A673 (cell line): ENCODE measurements around the gene ABCC11. TPM values are rescaled to one million over a fixed set of nuclear protein-coding genes. Genes with fewer than 3 reads are reported as not detected.

Experiments used
- BruUV-seq: library from RNA; stranded (reverse); fragments of 400-500 nt; replicated peaks from 2 replicates; lab custom pipeline; 2021; lab: Mats Ljungman, UMichigan
- CTCF ChIA-PET: fragments of 300-600 bp; sonication (Branson Sonifier 250); formaldehyde crosslinking; loops from one replicate; lab custom pipeline; 2022; ENCODE audit warnings: antibody characterized with exemption; lab: Charles Lee
- POLR2A ChIA-PET: fragments of 300-600 bp; sonication (Branson Sonifier 250); formaldehyde crosslinking; loops from one replicate; lab custom pipeline; 2022; ENCODE audit warnings: antibody characterized with exemption; ENCODE audit not compliant: low non-redundant PET; lab: Charles Lee
- DNase-seq: peaks from one replicate; pipeline ENCODE4 v3.0.0-alpha.2; 2015; ENCODE audit warnings: low spot score
- H3K27ac ChIP-seq: fragments of 200-600 bp; sonication (generic); 2 replicates; pipeline ENCODE4 v1.5.1; 2016; ENCODE audit warnings: mixed run types, low read depth, mild to moderate bottlenecking, mixed read lengths, antibody characterized with exemption, low read length; ENCODE audit not compliant: poor library complexity, severe bottlenecking
- H3K27me3 ChIP-seq: fragments of 200-600 bp; sonication (generic); replicated peaks from 2 replicates; pipeline ENCODE4 v1.6.1; 2017; ENCODE audit warnings: mixed run types, low read depth, mild to moderate bottlenecking, mixed read lengths, antibody characterized with exemption, low read length; ENCODE audit not compliant: insufficient read depth, poor library complexity
- H3K36me3 ChIP-seq: fragments of 200-600 bp; sonication (generic); 2 replicates; pipeline ENCODE4 v1.6.1; 2016; ENCODE audit warnings: mixed run types, mild to moderate bottlenecking, mixed read lengths, antibody characterized with exemption, low read length; ENCODE audit not compliant: insufficient read depth, poor library complexity, severe bottlenecking
- H3K4me1 ChIP-seq: fragments of 200-600 bp; sonication (generic); 2 replicates; pipeline ENCODE4 v1.6.1; 2017; ENCODE audit warnings: mixed run types, mild to moderate bottlenecking, mixed read lengths, antibody characterized with exemption, low read length; ENCODE audit not compliant: insufficient read depth, poor library complexity, severe bottlenecking
- H3K4me3 ChIP-seq: fragments of 200-600 bp; sonication (generic); 2 replicates; pipeline ENCODE4 v1.5.1; 2016; ENCODE audit warnings: low read depth, mixed run types, mild to moderate bottlenecking, mixed read lengths, low read length; ENCODE audit not compliant: poor library complexity, severe bottlenecking
- H3K9me3 ChIP-seq: fragments of 200-600 bp; sonication (generic); 2 replicates; pipeline ENCODE4 v1.6.1; 2016; ENCODE audit warnings: mixed run types, low read depth, mild to moderate bottlenecking, mixed read lengths, antibody characterized with exemption, low read length; ENCODE audit not compliant: poor library complexity, severe bottlenecking
- EZH2 ChIP-seq: fragments of 200-600 bp; sonication (generic); IDR thresholded peaks from 2 replicates; pipeline ENCODE4 v1.6.1; 2017; ENCODE audit warnings: borderline replicate concordance, low read depth, mild to moderate bottlenecking, mixed read lengths, antibody characterized with exemption, low read length; ENCODE audit not compliant: poor library complexity, severe bottlenecking
- intact Hi-C: fragments of 100-400 bp; cut with micrococcal nuclease; formaldehyde crosslinking; loops from one replicate; pipeline ENCODE4 v1.10.0; 2022; ENCODE audit not compliant: unreplicated experiment
- total RNA-seq: library from RNA; stranded (reverse); gene quantifications from 2 replicates; pipeline ENCODE4 v1.2.3, GENCODE V29; 2021
- TF ChIP-seq, protein P1 (sequence below): fragments of 300-800, 200-600 bp; sonication (generic); conservative IDR thresholded peaks from 2 replicates; pipeline ENCODE4 v1.5.1; 2017; ENCODE audit warnings: low read depth, mild to moderate bottlenecking, antibody characterized with exemption, low read length, moderate library complexity, mixed read lengths

Gene ABCC11
- total RNA-seq, 1 experiment from 2014 or later, result not detected

DNA sequence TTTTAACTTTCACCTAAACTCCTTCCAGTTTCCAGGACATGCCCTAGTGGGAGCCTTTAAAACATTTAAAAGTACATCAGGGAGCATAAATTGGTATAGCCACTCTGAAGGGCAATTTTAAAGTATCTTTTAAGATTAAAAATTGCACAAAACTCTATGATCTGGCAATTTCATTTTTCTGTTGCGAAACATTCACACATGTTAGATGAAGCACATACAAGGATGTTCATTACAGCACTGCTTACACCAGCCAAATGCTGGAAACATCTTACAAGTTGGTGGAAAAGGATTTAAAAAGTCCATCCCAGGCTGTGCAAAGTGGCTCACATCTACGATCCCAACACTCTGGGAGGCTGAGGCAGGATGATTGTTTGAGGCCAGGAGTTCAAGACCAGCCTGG, 29.6 kb downstream of the ABCC11 start:
- no peak for DNase-seq
- Histone ChIP-seq H3K27ac (no peak overlapping the region), H3K27me3 (no peaks in the 10 kb centered on the region), H3K9me3 (no peaks in the 10 kb centered on the region), H3K4me3 (no peak overlapping the region), H3K36me3 (no peaks in the 10 kb centered on the region), H3K4me1 (no peaks in the 10 kb centered on the region)
- ChIA-PET POLR2A (no interaction called here), CTCF (interaction anchor here (0.5 kb wide), 1 partner anchor 14 kb away, joined by 6 read pairs; no protein-coding TSS in a partner anchor)
- no TSS peak for BruUV-seq
- intact Hi-C loops, result no loop called here
- no peak for TF ChIP-seq EZH2
- TF ChIP-seq, protein P1, sequence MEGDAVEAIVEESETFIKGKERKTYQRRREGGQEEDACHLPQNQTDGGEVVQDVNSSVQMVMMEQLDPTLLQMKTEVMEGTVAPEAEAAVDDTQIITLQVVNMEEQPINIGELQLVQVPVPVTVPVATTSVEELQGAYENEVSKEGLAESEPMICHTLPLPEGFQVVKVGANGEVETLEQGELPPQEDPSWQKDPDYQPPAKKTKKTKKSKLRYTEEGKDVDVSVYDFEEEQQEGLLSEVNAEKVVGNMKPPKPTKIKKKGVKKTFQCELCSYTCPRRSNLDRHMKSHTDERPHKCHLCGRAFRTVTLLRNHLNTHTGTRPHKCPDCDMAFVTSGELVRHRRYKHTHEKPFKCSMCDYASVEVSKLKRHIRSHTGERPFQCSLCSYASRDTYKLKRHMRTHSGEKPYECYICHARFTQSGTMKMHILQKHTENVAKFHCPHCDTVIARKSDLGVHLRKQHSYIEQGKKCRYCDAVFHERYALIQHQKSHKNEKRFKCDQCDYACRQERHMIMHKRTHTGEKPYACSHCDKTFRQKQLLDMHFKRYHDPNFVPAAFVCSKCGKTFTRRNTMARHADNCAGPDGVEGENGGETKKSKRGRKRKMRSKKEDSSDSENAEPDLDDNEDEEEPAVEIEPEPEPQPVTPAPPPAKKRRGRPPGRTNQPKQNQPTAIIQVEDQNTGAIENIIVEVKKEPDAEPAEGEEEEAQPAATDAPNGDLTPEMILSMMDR, result no peak

DNA sequence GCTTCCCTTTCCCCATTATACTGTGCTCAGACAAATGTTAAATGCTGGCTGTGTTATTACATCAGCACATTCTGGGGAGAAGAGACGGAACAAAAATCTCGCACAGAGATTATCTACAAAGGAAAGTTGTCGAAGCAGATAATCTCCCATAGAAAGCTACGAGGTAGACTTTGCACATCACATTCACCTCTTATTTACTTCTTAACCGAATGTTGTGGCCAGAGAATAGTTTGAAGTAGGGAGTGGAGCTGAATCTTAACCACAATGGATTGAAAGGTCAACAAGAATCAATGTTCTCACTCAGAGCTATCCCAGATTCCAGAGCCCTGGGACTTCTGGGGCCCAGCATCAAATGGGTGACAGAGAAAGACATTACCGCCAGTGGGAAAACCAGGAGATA, 31.6 kb downstream of the ABCC11 start:
- ChIA-PET POLR2A (no interaction called here), CTCF (no interaction called here)
- Histone ChIP-seq H3K4me3 (no peak overlapping the region), H3K4me1 (no peaks in the 10 kb centered on the region), H3K27ac (no peak overlapping the region), H3K27me3 (no peaks in the 10 kb centered on the region), H3K36me3 (no peaks in the 10 kb centered on the region), H3K9me3 (no peaks in the 10 kb centered on the region)
- BruUV-seq, result no TSS peak
- DNase-seq, result no peak
- TF ChIP-seq EZH2, result no peak
- TF ChIP-seq, protein P1, result no peak
- intact Hi-C loops, result no loop called here

DNA sequence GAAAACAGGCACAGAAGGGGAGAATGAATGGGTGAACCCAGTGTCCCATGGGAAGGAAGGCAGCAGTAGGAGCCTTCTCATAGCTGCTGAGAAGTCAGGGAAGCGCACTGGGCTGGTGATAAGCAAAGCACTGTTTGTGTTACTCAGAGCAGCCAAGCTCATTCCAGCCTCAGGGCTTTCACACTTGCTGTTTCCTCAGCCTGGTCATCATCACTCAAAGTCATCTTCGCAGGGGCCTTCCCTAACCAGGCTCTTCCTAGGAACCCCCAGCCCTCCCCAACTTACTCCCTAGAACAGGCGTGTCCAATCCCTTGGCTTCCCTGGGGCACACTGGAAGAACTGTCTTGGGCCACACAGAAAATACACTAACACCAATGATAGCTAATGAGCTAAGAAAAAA, 35.3 kb downstream of the ABCC11 start:
- BruUV-seq, result no TSS peak
- DNase-seq, result no peak

More for the DNA sequence above, 35.3 kb downstream of the ABCC11 start:
- Histone ChIP-seq H3K27me3 (peaks cover 7% of the 10 kb centered on the region), H3K36me3 (no peaks in the 10 kb centered on the region), H3K27ac (no peak overlapping the region), H3K9me3 (no peaks in the 10 kb centered on the region), H3K4me3 (no peak overlapping the region), H3K4me1 (no peaks in the 10 kb centered on the region)
- CTCF ChIA-PET, result no interaction called here
- POLR2A ChIA-PET, result no interaction called here
- no peak for TF ChIP-seq EZH2
- TF ChIP-seq, protein P1, result no peak
- intact Hi-C loops, result no loop called here
